ENCODE results near the gene FAM221A.

The FAM221A gene

GRCh38 chr7:23679898-23680413 is at the start of gene FAM221A:
Gene FAM221A, plus strand, starts transcription at chr7:23680199. Its CDS starts 20 bp downstream, at chr7:23680219.
- peak; percentile 73 for TF ChIP-seq CTCF (conservative IDR thresholded peaks at IDR 0.05)
- TF ChIP-seq ZFX (IDR thresholded peaks at IDR 0.05) = no peak
- peak within 1 kb of the TSS; percentile 68 for H3K27ac ChIP-seq

GRCh38 chr7:23633417-23633816 is 46.6 kb upstream of the FAM221A start:
- no peak for TF ChIP-seq ZFX (IDR thresholded peaks at IDR 0.05)
- no peak for TF ChIP-seq CTCF (conservative IDR thresholded peaks at IDR 0.05)
- H3K27ac ChIP-seq = no peak overlapping the region

- TF ChIP-seq CTCF (conservative IDR thresholded peaks at IDR 0.05) = no peak
- no peak for TF ChIP-seq ZFX (IDR thresholded peaks at IDR 0.05)
These were observed 34.2 kb upstream of the FAM221A start for GRCh38 chr7:23645822-23646221.

GRCh38 chr7:23653942-23654341 is 26.1 kb upstream of the FAM221A start:
- H3K27ac ChIP-seq = no peak overlapping the region
- TF ChIP-seq CTCF (conservative IDR thresholded peaks at IDR 0.05) (no peak), ZFX (IDR thresholded peaks at IDR 0.05) (no peak)

More at GRCh38 chr7:23645822-23646221, 34.2 kb upstream of the FAM221A start:
- no peak overlapping the region for H3K27ac ChIP-seq

GRCh38 chr7:23654508-23654907 is 25.5 kb upstream of the FAM221A start:
- no peak overlapping the region for H3K27ac ChIP-seq
- TF ChIP-seq ZFX (IDR thresholded peaks at IDR 0.05) (no peak), CTCF (conservative IDR thresholded peaks at IDR 0.05) (peak; percentile 69)

GRCh38 chr7:23655433-23655832 is 24.6 kb upstream of the FAM221A start:
- TF ChIP-seq ZFX (IDR thresholded peaks at IDR 0.05) (no peak), CTCF (conservative IDR thresholded peaks at IDR 0.05) (no peak)
- H3K27ac ChIP-seq = no peak overlapping the region

GRCh38 chr7:23658831-23659427 is 21.1 kb upstream of the FAM221A start:
- no peak for TF ChIP-seq ZFX (IDR thresholded peaks at IDR 0.05)
- TF ChIP-seq CTCF (conservative IDR thresholded peaks at IDR 0.05) = no peak
- no peak overlapping the region for H3K27ac ChIP-seq
